Mesenchymal stem cell (in vitro differentiated cells and primary cell): ENCODE data around the gene SNX8.
"Not testable (repeated sequence)": the region's sequence is repeated elsewhere in the genome, so short reads cannot be mapped to it uniquely, and the experiment has no call there.

Source experiments
- DNase-seq: peaks from one replicate; pipeline ENCODE4 v3.0.0-alpha.2; 2013
- H2AFZ ChIP-seq: one replicate; pipeline ENCODE4 v1.6.1; 2013; ENCODE audit warnings: low read depth, mild to moderate bottlenecking, control low read depth, inconsistent platforms, low read length, moderate library complexity
- H2AK5ac ChIP-seq: 2 replicates; pipeline ENCODE4 v1.6.1; 2013; ENCODE audit warnings: low read length, moderate library complexity, mild to moderate bottlenecking, inconsistent platforms; ENCODE audit not compliant: severe bottlenecking
- H2BK120ac ChIP-seq: one replicate; pipeline ENCODE4 v1.6.1; 2013; ENCODE audit warnings: low read depth, mild to moderate bottlenecking, inconsistent platforms, low read length, moderate library complexity
- H2BK12ac ChIP-seq, 2 experiments: one replicate each; pipeline ENCODE4 v1.6.1; 2013; ENCODE audit warnings: inconsistent platforms in 2 of 2, low read length in 2 of 2, mild to moderate bottlenecking in 2 of 2, moderate library complexity in 2 of 2, control low read depth in 1 of 2
- H2BK15ac ChIP-seq: one replicate; pipeline ENCODE4 v1.6.1; 2013; ENCODE audit warnings: mild to moderate bottlenecking, low read depth, inconsistent platforms; ENCODE audit not compliant: poor library complexity, severe bottlenecking
- H2BK5ac ChIP-seq: 2 replicates; pipeline ENCODE4 v1.6.1; 2013; ENCODE audit warnings: low read depth, mild to moderate bottlenecking, low read length, control low read depth, inconsistent platforms; ENCODE audit not compliant: poor library complexity, severe bottlenecking
- H3K14ac ChIP-seq, 2 experiments: one replicate each; pipeline ENCODE4 v1.6.1; 2013; ENCODE audit warnings: inconsistent platforms in 2 of 2, low read length in 2 of 2, control low read depth in 1 of 2, mild to moderate bottlenecking in 1 of 2, moderate library complexity in 1 of 2
- H3K18ac ChIP-seq, 2 experiments: one replicate each; pipeline ENCODE4 v1.6.1; 2013; ENCODE audit warnings: inconsistent platforms in 2 of 2, low read length in 2 of 2, control low read depth in 1 of 2, low read depth in 1 of 2, mild to moderate bottlenecking in 1 of 2
- H3K23ac ChIP-seq, 2 experiments: one replicate each; pipeline ENCODE4 v1.6.1; 2013; ENCODE audit warnings: inconsistent platforms in 2 of 2, low read length in 2 of 2, mild to moderate bottlenecking in 2 of 2, moderate library complexity in 2 of 2, control low read depth in 1 of 2
- H3K27ac ChIP-seq: 2 replicates; pipeline ENCODE4 v1.5.1; 2013; ENCODE audit warnings: mild to moderate bottlenecking, moderate library complexity, low read length, control low read depth, inconsistent platforms; ENCODE audit not compliant: poor library complexity, severe bottlenecking
- H3K27me3 ChIP-seq, 2 experiments: 2 replicates each; pipeline versions ENCODE4 v1.6.1 to v1.7.0; 2013; ENCODE audit warnings: low read length in 2 of 2, mild to moderate bottlenecking in 2 of 2, moderate library complexity in 2 of 2, control low read depth in 1 of 2, inconsistent platforms in 1 of 2; ENCODE audit not compliant: control insufficient read depth in 1 of 2, insufficient read depth in 1 of 2
- H3K36me3 ChIP-seq, 2 experiments: 2 replicates each; pipeline versions ENCODE4 v1.6.1 to v1.7.0; 2013; ENCODE audit warnings: low read length in 2 of 2, control low read depth in 1 of 2, inconsistent platforms in 1 of 2, low read depth in 1 of 2, mild to moderate bottlenecking in 1 of 2; ENCODE audit not compliant: insufficient read depth in 2 of 2, control insufficient read depth in 1 of 2
- H3K4ac ChIP-seq, 2 experiments: one replicate each; pipeline ENCODE4 v1.6.1; 2013; ENCODE audit warnings: inconsistent platforms in 2 of 2, low read length in 2 of 2, mild to moderate bottlenecking in 2 of 2, moderate library complexity in 2 of 2, control low read depth in 1 of 2, low read depth in 1 of 2
- H3K4me1 ChIP-seq: 2 replicates; pipeline ENCODE4 v1.6.1; 2013; ENCODE audit warnings: low read depth, low read length, control low read depth; ENCODE audit not compliant: control insufficient read depth, insufficient read depth
- H3K4me2 ChIP-seq: 2 replicates; pipeline ENCODE4 v1.6.1; 2013; ENCODE audit warnings: low read length, mild to moderate bottlenecking, inconsistent platforms; ENCODE audit not compliant: poor library complexity, severe bottlenecking
- H3K4me3 ChIP-seq, 2 experiments: 2 replicates each; pipeline versions ENCODE4 v1.5.1 to v1.7.0; 2013; ENCODE audit warnings: low read length in 2 of 2, mild to moderate bottlenecking in 2 of 2, control low read depth in 1 of 2, low read depth in 1 of 2; ENCODE audit not compliant: insufficient read depth in 1 of 2
- H3K79me1 ChIP-seq: replicated peaks from 2 replicates; pipeline ENCODE4 v1.6.1; 2013; ENCODE audit warnings: mild to moderate bottlenecking, control low read depth, low read length, inconsistent platforms; ENCODE audit not compliant: poor library complexity, severe bottlenecking
- H3K9ac ChIP-seq: 2 replicates; pipeline ENCODE4 v1.7.0; 2013; ENCODE audit warnings: mild to moderate bottlenecking, low read length, moderate library complexity
- H3K9me3 ChIP-seq: 2 replicates; pipeline ENCODE4 v1.7.0; 2013; ENCODE audit warnings: mild to moderate bottlenecking, low read length; ENCODE audit not compliant: control insufficient read depth
- H4K8ac ChIP-seq: one replicate; pipeline ENCODE4 v1.6.1; 2013; ENCODE audit warnings: inconsistent platforms, mild to moderate bottlenecking, low read length, moderate library complexity
- H4K91ac ChIP-seq: one replicate; pipeline ENCODE4 v1.6.1; 2013; ENCODE audit warnings: mild to moderate bottlenecking, low read length, inconsistent platforms
- WGBS: methylation state at CpG from one replicate; pipeline ENCODE4 v1.1.7; 2013; ENCODE audit warnings: mixed read lengths; 5-methylcytosine and 5-hydroxymethylcytosine counted together

The SNX8 gene

GRCh38 chr7:2353113-2353935 is 39.1 kb upstream of the SNX8 start:
- no peaks in the 10 kb centered on the region for H3K27me3 ChIP-seq
- H2BK15ac ChIP-seq, result peak overlapping the region; percentile 54
- no peak overlapping the region for H2BK120ac ChIP-seq
- H3K27ac ChIP-seq, result peak overlapping the region; percentile 49
- peak overlapping the region; percentile 60 to 96 for H3K4me3 ChIP-seq
- H3K9ac ChIP-seq, result peak overlapping the region; percentile 100
- no peak overlapping the region for H2BK12ac ChIP-seq
- H4K91ac ChIP-seq, result no peak overlapping the region
- H2BK5ac ChIP-seq, result no peak overlapping the region
- H3K36me3 ChIP-seq, result peaks cover 12 to 13% of the 10 kb centered on the region in 2 experiments
- peak overlapping the region; percentile 60 for H2AK5ac ChIP-seq
- no peaks in the 10 kb centered on the region for H3K9me3 ChIP-seq
- H3K18ac ChIP-seq, result peak overlapping the region in 1 of 2 experiments; percentile 64
- H3K4me1 ChIP-seq, result peaks cover 15% of the 10 kb centered on the region
- H3K23ac ChIP-seq, result no peak overlapping the region
- peak overlapping the region; percentile 88 for H2AFZ ChIP-seq
- WGBS, result 91% methylated on average over 7 of the region's 22 CpGs
- no peak overlapping the region for H4K8ac ChIP-seq
- peak overlapping the region; percentile 90 for H3K4me2 ChIP-seq
- no peak for DNase-seq
- peak overlapping the region in 1 of 2 experiments; percentile 81 for H3K4ac ChIP-seq
- H3K79me1 ChIP-seq, result peaks cover 14% of the 10 kb centered on the region
- no peak overlapping the region for H3K14ac ChIP-seq

GRCh38 chr7:2350861-2351260 is 36.6 kb upstream of the SNX8 start:
- no peak for DNase-seq
- H3K9ac ChIP-seq, result no peak overlapping the region
- no peak overlapping the region for H3K18ac ChIP-seq
- H2BK120ac ChIP-seq, result no peak overlapping the region
- no peaks in the 10 kb centered on the region for H3K27me3 ChIP-seq
- H3K27ac ChIP-seq, result no peak overlapping the region
- H2AFZ ChIP-seq, result no peak overlapping the region
- no peak overlapping the region for H3K4ac ChIP-seq
- H3K36me3 ChIP-seq, result peaks cover 0 to 5% of the 10 kb centered on the region in 2 experiments
- 96% methylated on average over 12 of the region's 12 CpGs for WGBS
- H3K4me1 ChIP-seq, result peaks cover 10% of the 10 kb centered on the region
- H3K79me1 ChIP-seq, result peaks cover 21% of the 10 kb centered on the region
- no peak overlapping the region for H3K4me2 ChIP-seq
- no peak overlapping the region for H4K8ac ChIP-seq
- no peak overlapping the region for H2BK12ac ChIP-seq
- H2AK5ac ChIP-seq, result no peak overlapping the region
- H3K23ac ChIP-seq, result no peak overlapping the region
- no peaks in the 10 kb centered on the region for H3K9me3 ChIP-seq
- no peak overlapping the region for H2BK5ac ChIP-seq
- no peak overlapping the region for H3K14ac ChIP-seq
- H2BK15ac ChIP-seq, result no peak overlapping the region
- H4K91ac ChIP-seq, result no peak overlapping the region
- no peak overlapping the region for H3K4me3 ChIP-seq

- Histone ChIP-seq H3K79me1 (peaks cover 21% of the 10 kb centered on the region), H2BK12ac (no peak overlapping the region), H3K9me3 (no peaks in the 10 kb centered on the region), H2AK5ac (no peak overlapping the region), H3K4me3 (no peak overlapping the region), H3K9ac (no peak overlapping the region), H3K18ac (no peak overlapping the region), H3K23ac (no peak overlapping the region), H2AFZ (no peak overlapping the region), H3K4me1 (peaks cover 10% of the 10 kb centered on the region), H3K36me3 (peaks cover 0 to 5% of the 10 kb centered on the region in 2 experiments), H3K27me3 (no peaks in the 10 kb centered on the region), H4K91ac (no peak overlapping the region), H3K27ac (no peak overlapping the region), H3K4me2 (no peak overlapping the region), H3K4ac (no peak overlapping the region), H4K8ac (no peak overlapping the region), H2BK120ac (no peak overlapping the region), H2BK15ac (no peak overlapping the region), H3K14ac (no peak overlapping the region), H2BK5ac (no peak overlapping the region)
- WGBS, result 92% methylated on average over 7 of the region's 9 CpGs
- no peak for DNase-seq
These were observed 35.8 kb upstream of the SNX8 start for GRCh38 chr7:2350055-2350454.

- not testable (repeated sequence) for H2AFZ ChIP-seq, H3K9me3 ChIP-seq, H2BK12ac ChIP-seq, H2AK5ac ChIP-seq, H3K4me2 ChIP-seq, H3K36me3 ChIP-seq, H2BK5ac ChIP-seq, H3K27me3 ChIP-seq, H3K4ac ChIP-seq, DNase-seq, H3K4me1 ChIP-seq, H3K23ac ChIP-seq, H2BK120ac ChIP-seq, H3K27ac ChIP-seq, H3K14ac ChIP-seq, H4K91ac ChIP-seq, H2BK15ac ChIP-seq
- Histone ChIP-seq H3K4me3 (peak overlapping the region in 1 of 2 experiments; percentile 14), H4K8ac (peak overlapping the region; percentile 54), H3K79me1 (peaks cover 15% of the 10 kb centered on the region), H3K9ac (peak overlapping the region; percentile 82), H3K18ac (peak overlapping the region in 1 of 2 experiments; percentile 43)
- 95% methylated on average over 15 of the region's 15 CpGs for WGBS
These were observed 33.3 kb upstream of the SNX8 start for GRCh38 chr7:2347351-2348063.
